K562 (cell line): ENCODE measurements around the gene PSAP. TPM values are rescaled to one million over a fixed set of nuclear protein-coding genes. Genes with fewer than 3 reads are reported as not detected.

Experiments used
- ARHGAP35 ChIP-seq: fragments of 450-650 bp; IDR thresholded peaks from 2 replicates; pipeline ENCODE4 v1.6.1; 2018; ENCODE audit not compliant: partially characterized antibody
- ATF4 ChIP-seq: fragments of 450-650 bp; formaldehyde crosslinking; IDR thresholded peaks from 2 replicates; pipeline ENCODE4 v1.4.0; 2022; ENCODE audit warnings: mild to moderate bottlenecking, moderate library complexity
- CCNT2 ChIP-seq: IDR thresholded peaks from 2 replicates; pipeline ENCODE4 v1.6.1; 2011; ENCODE audit warnings: borderline replicate concordance, low read depth, mild to moderate bottlenecking, moderate library complexity, mixed read lengths, low read length; ENCODE audit not compliant: insufficient read length; ENCODE audit errors: extremely low read depth
- NR3C1 ChIP-seq: sonication (generic); formaldehyde crosslinking; IDR thresholded peaks from 2 replicates; pipeline ENCODE4 v1.8.1; 2022; ENCODE audit warnings: missing genetic modification reagents
- RBFOX2 ChIP-seq: fragments of 200-400 bp; formaldehyde crosslinking; IDR thresholded peaks from 2 replicates; pipeline ENCODE4 v1.6.1; 2017; ENCODE audit warnings: low read depth, mild to moderate bottlenecking, low read length, moderate library complexity
- SOX6 ChIP-seq: fragments of 450-650 bp; IDR thresholded peaks from 2 replicates; pipeline ENCODE4 v1.6.1; 2014; ENCODE audit warnings: mild to moderate bottlenecking
- YY1 ChIP-seq, 3 experiments: IDR thresholded peaks; 2 replicates each; pipeline ENCODE4 v1.6.1; 2011; ENCODE audit warnings: low read length in 2 of 3, mild to moderate bottlenecking in 2 of 3, moderate library complexity in 2 of 3, borderline replicate concordance in 1 of 3, control low read depth in 1 of 3, low read depth in 1 of 3; ENCODE audit not compliant: insufficient read depth in 3 of 3, insufficient replicate concordance in 2 of 3, control insufficient read depth in 1 of 3, insufficient read length in 1 of 3; ENCODE audit errors: extremely low read depth in 1 of 3
- ZBTB33 ChIP-seq: sonication (generic); formaldehyde crosslinking; IDR thresholded peaks from 2 replicates; pipeline ENCODE4 v1.8.1; 2023; ENCODE audit warnings: mild to moderate bottlenecking, missing genetic modification reagents
- ZNF41 ChIP-seq: fragments of 250-450 bp; sonication (Bioruptor Pico); conservative IDR thresholded peaks from 2 replicates; pipeline ENCODE4 v1.4.0; 2020; ENCODE audit warnings: mild to moderate bottlenecking
- polyA plus RNA-seq, 8 experiments: library from polyadenylated mRNA; depleted of rRNA in 4 of 8; stranded (reverse) in 5 of 8; unstranded in 3 of 8; fragments of >200 nt; fragmentation: Nextera tagmentation in 2 of 8; fragmentation: Illumina TruSeq in 1 of 8; extraction: Ambion mirVana in 2 of 8; extraction: Trizol in 1 of 8; gene quantifications; 2 replicates each; pipeline versions ENCODE4 v1.2.1 to v1.2.3, GENCODE V29; 2011 to 2014; ENCODE audit warnings: inconsistent platforms in 1 of 8, missing spikeins in 1 of 8
- total RNA-seq, 7 experiments: library from RNA; depleted of rRNA in 6 of 7; stranded (reverse); fragments of >200 nt in 6 of 7; fragmentation: Illumina TruSeq in 2 of 7; extraction: Trizol in 2 of 7; gene quantifications; 2 replicates each; pipeline versions ENCODE4 v1.2.1 to v1.2.3, GENCODE V29; 2011 to 2021; ENCODE audit warnings: low replicate concordance in 1 of 7
- TF ChIP-seq, protein P1 (sequence below), 2 experiments: fragments of 450-650 bp in 1 of 2; IDR thresholded peaks; 2 replicates each; pipeline ENCODE4 v1.6.1; 2011 to 2017; ENCODE audit warnings: low read depth in 2 of 2, antibody characterized with exemption in 1 of 2, borderline replicate concordance in 1 of 2, low read length in 1 of 2, mild to moderate bottlenecking in 1 of 2, mixed read lengths in 1 of 2; ENCODE audit not compliant: control insufficient read depth in 1 of 2
- TF ChIP-seq, protein P2 (sequence below): sonication (generic); formaldehyde crosslinking; IDR thresholded peaks from 2 replicates; pipeline ENCODE4 v1.8.1; 2023; ENCODE audit warnings: mild to moderate bottlenecking, missing genetic modification reagents

PSAP gene
- total and polyA plus RNA-seq, 9 of the 15 experiments (the other 6 are each of a cell fraction or from before 2014, with no cell fraction given) = 245 to 700 (median 429) TPM

- peak; percentile 59; the same call in 1 of the 2 replicates for TF ChIP-seq ZBTB33 (CRISPR knock-in tag)
- TF ChIP-seq, protein P1, sequence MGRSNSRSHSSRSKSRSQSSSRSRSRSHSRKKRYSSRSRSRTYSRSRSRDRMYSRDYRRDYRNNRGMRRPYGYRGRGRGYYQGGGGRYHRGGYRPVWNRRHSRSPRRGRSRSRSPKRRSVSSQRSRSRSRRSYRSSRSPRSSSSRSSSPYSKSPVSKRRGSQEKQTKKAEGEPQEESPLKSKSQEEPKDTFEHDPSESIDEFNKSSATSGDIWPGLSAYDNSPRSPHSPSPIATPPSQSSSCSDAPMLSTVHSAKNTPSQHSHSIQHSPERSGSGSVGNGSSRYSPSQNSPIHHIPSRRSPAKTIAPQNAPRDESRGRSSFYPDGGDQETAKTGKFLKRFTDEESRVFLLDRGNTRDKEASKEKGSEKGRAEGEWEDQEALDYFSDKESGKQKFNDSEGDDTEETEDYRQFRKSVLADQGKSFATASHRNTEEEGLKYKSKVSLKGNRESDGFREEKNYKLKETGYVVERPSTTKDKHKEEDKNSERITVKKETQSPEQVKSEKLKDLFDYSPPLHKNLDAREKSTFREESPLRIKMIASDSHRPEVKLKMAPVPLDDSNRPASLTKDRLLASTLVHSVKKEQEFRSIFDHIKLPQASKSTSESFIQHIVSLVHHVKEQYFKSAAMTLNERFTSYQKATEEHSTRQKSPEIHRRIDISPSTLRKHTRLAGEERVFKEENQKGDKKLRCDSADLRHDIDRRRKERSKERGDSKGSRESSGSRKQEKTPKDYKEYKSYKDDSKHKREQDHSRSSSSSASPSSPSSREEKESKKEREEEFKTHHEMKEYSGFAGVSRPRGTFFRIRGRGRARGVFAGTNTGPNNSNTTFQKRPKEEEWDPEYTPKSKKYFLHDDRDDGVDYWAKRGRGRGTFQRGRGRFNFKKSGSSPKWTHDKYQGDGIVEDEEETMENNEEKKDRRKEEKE (IDR thresholded peaks at IDR 0.05; ENCODE audit: borderline replicate concordance in 1 of 2, control insufficient read depth in 1 of 2, low read depth in 2 of 2, low read length in 1 of 2) = no peak
- TF ChIP-seq RBFOX2 = peak; percentile 90
- TF ChIP-seq CCNT2 = peak; percentile 85
- no peak; the same call in 1 of the 2 replicates for TF ChIP-seq ZNF41 (CRISPR knock-in tag)
- TF ChIP-seq, protein P2, sequence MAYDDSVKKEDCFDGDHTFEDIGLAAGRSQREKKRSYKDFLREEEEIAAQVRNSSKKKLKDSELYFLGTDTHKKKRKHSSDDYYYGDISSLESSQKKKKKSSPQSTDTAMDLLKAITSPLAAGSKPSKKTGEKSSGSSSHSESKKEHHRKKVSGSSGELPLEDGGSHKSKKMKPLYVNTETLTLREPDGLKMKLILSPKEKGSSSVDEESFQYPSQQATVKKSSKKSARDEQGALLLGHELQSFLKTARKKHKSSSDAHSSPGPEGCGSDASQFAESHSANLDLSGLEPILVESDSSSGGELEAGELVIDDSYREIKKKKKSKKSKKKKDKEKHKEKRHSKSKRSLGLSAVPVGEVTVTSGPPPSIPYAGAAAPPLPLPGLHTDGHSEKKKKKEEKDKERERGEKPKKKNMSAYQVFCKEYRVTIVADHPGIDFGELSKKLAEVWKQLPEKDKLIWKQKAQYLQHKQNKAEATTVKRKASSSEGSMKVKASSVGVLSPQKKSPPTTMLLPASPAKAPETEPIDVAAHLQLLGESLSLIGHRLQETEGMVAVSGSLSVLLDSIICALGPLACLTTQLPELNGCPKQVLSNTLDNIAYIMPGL (CRISPR knock-in tag) = 0 out of 2 replicates have a peak, but pooled peaks have one; percentile 83
- peak in 2 of 3 experiments; percentile 56 to 57 for TF ChIP-seq YY1 (IDR thresholded peaks at IDR 0.05; ENCODE audit: borderline replicate concordance in 1 of 3, control insufficient read depth in 1 of 3, extremely low read depth in 1 of 3, insufficient read depth in 3 of 3, insufficient read length in 1 of 3, insufficient replicate concordance in 2 of 3, low read depth in 1 of 3, low read length in 2 of 3)
- TF ChIP-seq ATF4 (CRISPR knock-in tag) = 0 out of 2 replicates have a peak, but pooled peaks have one; percentile 46
- TF ChIP-seq NR3C1 (CRISPR knock-in tag) = 0 out of 2 replicates have a peak, but pooled peaks have one; percentile 61
- no peak for TF ChIP-seq ARHGAP35
- peak; percentile 60; the same call in 1 of the 2 replicates for TF ChIP-seq SOX6
Measured at GRCh38 chr10:71773221-71773971, 77.7 kb downstream of the PSAP start, which contains the start of gene VSIR (continued).
